Nephron (organoid): ENCODE measurements around the gene TMTC1.

ENCODE experiments used
- H3K27ac Mint-ChIP-seq, 3 experiments: 2 replicates each; pipeline ENCODE4 v1.8.0; 2020; ENCODE audit warnings: mixed read lengths in 3 of 3, mild to moderate bottlenecking in 2 of 3, moderate library complexity in 1 of 3
- H3K27me3 Mint-ChIP-seq: 2 replicates; pipeline ENCODE4 v1.8.0; 2021; ENCODE audit warnings: low read depth, mild to moderate bottlenecking, moderate library complexity, mixed read lengths
- H3K36me3 Mint-ChIP-seq: 2 replicates; pipeline ENCODE4 v1.8.0; 2020; ENCODE audit warnings: low read depth, mixed read lengths
- H3K4me1 Mint-ChIP-seq: 2 replicates; pipeline ENCODE4 v1.8.0; 2020; ENCODE audit warnings: mixed read lengths
- H3K4me3 Mint-ChIP-seq, 3 experiments: 2 replicates each; pipeline ENCODE4 v1.8.0; 2020; ENCODE audit warnings: mild to moderate bottlenecking in 3 of 3, mixed read lengths in 3 of 3, moderate library complexity in 2 of 3
- H3K9me3 Mint-ChIP-seq: 2 replicates; pipeline ENCODE4 v1.8.0; 2020; ENCODE audit warnings: mixed read lengths
- CTCF ChIP-seq, 3 experiments: fragments of 200-600 bp; sonication (generic); IDR thresholded peaks; one replicate each; pipeline ENCODE4 v1.5.0; 2021; ENCODE audit warnings: antibody characterized with exemption in 3 of 3; ENCODE audit not compliant: unreplicated experiment in 3 of 3

Gene TMTC1

GRCh38 chr12:29771165-29771564 is 12.6 kb downstream of the TMTC1 start:
- Mint-ChIP-seq H3K27me3 (no peaks in the 10 kb centered on the region), H3K9me3 (peaks cover 4% of the 10 kb centered on the region), H3K27ac (no peak overlapping the region), H3K4me1 (peaks cover 56% of the 10 kb centered on the region), H3K36me3 (peaks cover 16% of the 10 kb centered on the region), H3K4me3 (no peak overlapping the region)
- no peak for TF ChIP-seq CTCF (IDR thresholded peaks at IDR 0.05; ENCODE audit: unreplicated experiment in 3 of 3)

DNA sequence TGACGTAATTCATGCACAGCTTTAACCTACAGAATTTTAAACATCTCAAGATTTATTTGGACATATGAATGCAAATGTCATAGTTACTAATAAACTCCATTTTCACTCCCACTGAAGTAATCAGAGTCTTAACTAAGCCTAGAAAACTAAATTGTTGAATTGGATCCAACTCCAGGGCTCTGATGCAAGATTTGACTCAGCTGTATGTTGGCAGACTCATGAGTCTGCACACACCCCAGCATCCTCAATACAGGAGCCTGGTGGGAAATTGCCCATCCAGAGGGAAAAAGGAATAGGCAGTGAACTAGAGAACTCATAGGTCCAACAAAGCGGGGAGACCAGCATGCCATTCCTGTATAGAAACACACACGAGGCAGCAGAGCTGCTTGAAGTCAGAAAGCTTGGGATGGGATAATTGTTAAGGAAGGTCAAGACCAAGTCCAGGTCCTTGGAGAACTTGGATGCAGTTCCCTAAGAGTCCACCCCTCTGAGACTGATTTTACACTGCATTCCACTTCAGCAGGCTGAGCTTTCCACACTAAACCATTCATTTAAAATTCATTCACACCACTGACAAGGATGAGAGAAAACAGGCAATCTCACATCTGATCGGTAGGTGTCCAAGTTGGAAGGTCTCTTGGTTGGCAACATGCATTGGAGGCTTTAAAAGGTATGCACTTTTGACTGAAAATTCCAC is 14.4 kb downstream of the TMTC1 start:
- TF ChIP-seq CTCF (IDR thresholded peaks at IDR 0.05; ENCODE audit: unreplicated experiment in 3 of 3), result no peak
- Mint-ChIP-seq H3K4me3 (no peak overlapping the region), H3K27me3 (no peaks in the 10 kb centered on the region), H3K36me3 (peaks cover 6% of the 10 kb centered on the region), H3K27ac (peak overlapping the region in 2 of 3 experiments; percentile 68 to 81), H3K4me1 (peaks cover 50% of the 10 kb centered on the region), H3K9me3 (no peaks in the 10 kb centered on the region)

DNA sequence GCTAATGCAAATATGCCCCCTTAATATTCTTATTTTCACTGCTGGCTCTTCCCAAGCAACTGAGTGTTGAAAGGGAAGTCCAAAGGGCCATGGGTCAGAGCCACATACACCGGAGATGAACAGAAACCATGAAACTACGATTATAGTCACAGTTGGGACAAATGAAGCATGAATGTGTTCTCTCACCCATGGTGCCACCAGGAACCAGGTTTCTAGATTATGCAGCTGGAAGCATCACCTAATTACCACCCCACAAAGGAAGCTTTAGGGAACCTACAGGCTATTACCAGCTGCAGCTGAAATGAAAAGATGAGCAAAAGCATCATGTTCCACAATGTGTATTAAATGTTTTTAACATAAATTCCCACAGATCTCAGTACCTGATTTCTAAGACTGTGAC is 15.4 kb downstream of the TMTC1 start:
- H3K27ac Mint-ChIP-seq, result no peak overlapping the region
- H3K36me3 Mint-ChIP-seq, result peaks cover 6% of the 10 kb centered on the region
- peaks cover 43% of the 10 kb centered on the region for H3K4me1 Mint-ChIP-seq
- H3K4me3 Mint-ChIP-seq, result no peak overlapping the region
- H3K9me3 Mint-ChIP-seq, result no peaks in the 10 kb centered on the region
- no peak for TF ChIP-seq CTCF (IDR thresholded peaks at IDR 0.05; ENCODE audit: unreplicated experiment in 3 of 3)
- no peaks in the 10 kb centered on the region for H3K27me3 Mint-ChIP-seq

GRCh38 chr12:29763301-29763683 is 20.4 kb downstream of the TMTC1 start:
- Mint-ChIP-seq H3K27me3 (no peaks in the 10 kb centered on the region), H3K4me3 (no peak overlapping the region), H3K27ac (no peak overlapping the region), H3K9me3 (no peaks in the 10 kb centered on the region), H3K4me1 (peaks cover 7% of the 10 kb centered on the region), H3K36me3 (peaks cover 12% of the 10 kb centered on the region)
- no peak for TF ChIP-seq CTCF (IDR thresholded peaks at IDR 0.05; ENCODE audit: unreplicated experiment in 3 of 3)

DNA sequence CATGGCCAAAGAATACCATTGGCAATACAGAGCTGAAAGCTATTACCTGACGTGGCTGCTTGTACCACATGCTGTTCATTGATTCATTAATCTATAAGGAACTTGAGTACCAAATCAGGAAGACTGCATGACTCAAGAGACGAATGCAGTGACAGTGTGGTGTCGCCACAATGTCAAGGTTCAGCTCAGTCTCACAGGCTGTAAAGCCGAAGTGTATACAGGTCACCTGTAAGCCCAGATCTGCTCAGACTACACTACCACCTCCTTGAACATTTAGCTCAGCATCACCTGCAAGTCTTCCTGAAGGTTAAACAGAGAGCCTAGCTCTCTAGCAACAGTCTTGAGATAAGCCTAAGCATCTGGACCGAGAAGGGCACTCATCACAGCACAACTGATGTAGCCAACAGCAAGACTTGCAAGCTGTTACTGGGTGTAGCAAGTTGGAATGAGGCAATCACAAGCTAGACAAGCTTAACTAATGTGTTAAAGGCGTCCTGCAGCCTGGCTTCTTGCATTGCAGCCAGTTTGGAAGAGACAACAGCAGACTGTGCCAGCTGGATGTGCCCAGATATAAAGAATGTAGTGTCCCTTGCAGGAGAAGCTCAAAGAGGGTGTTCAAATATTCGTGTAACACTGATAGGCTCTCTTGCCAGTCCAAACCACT is 21.0 kb downstream of the TMTC1 start:
- TF ChIP-seq CTCF (IDR thresholded peaks at IDR 0.05; ENCODE audit: unreplicated experiment in 3 of 3), result no peak
- H3K4me1 Mint-ChIP-seq, result peaks cover 1% of the 10 kb centered on the region
- peaks cover 18% of the 10 kb centered on the region for H3K36me3 Mint-ChIP-seq
- no peak overlapping the region for H3K27ac Mint-ChIP-seq
- no peaks in the 10 kb centered on the region for H3K27me3 Mint-ChIP-seq
- no peaks in the 10 kb centered on the region for H3K9me3 Mint-ChIP-seq
- no peak overlapping the region for H3K4me3 Mint-ChIP-seq

GRCh38 chr12:29759950-29760349 is 23.8 kb downstream of the TMTC1 start:
- Mint-ChIP-seq H3K27me3 (no peaks in the 10 kb centered on the region), H3K4me1 (no peaks in the 10 kb centered on the region), H3K4me3 (no peak overlapping the region), H3K9me3 (no peaks in the 10 kb centered on the region), H3K36me3 (peaks cover 25% of the 10 kb centered on the region), H3K27ac (no peak overlapping the region)
- no peak for TF ChIP-seq CTCF (IDR thresholded peaks at IDR 0.05; ENCODE audit: unreplicated experiment in 3 of 3)
